Measurements from ENCODE around the gene CPLX4.

DNA sequence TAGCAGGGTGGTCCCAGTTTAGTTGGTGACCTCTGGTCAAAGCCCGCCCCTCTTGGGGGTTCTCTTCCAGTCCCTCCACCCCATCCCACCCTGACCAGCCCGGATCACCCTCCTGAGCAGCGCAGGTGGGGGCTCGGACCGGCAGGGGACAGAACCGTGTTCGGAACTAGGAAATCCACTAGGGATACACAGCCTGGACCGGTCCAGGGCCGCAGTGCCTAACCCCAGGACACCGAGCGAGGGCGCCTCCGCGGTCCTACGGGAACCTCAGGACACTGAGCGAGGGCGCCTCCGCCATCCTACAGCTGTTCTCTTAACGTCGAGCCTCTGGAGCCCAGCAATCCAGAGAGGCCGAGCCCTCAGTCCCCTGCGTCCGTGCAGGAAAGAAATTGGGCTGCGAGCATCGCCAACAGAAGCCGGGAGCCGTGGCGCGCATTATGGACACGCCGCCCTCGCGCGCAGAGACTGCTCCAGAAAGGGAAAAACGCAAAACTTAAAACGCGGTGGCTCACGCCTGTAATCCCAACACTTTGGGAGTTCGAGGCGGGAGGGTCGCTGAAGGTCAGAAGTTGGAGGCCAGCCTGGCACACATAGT, 53.7 kb downstream of the CPLX4 start:
- TF ChIP-seq CTCF (IDR thresholded peaks at IDR 0.05) (no peak), POLR2A (IDR thresholded peaks at IDR 0.05) (no peak), EP300 (IDR thresholded peaks at IDR 0.05) (no peak)

All from ovary (tissue), 3 donors.